ENCODE measurements around the gene CACHD1.

DNA sequence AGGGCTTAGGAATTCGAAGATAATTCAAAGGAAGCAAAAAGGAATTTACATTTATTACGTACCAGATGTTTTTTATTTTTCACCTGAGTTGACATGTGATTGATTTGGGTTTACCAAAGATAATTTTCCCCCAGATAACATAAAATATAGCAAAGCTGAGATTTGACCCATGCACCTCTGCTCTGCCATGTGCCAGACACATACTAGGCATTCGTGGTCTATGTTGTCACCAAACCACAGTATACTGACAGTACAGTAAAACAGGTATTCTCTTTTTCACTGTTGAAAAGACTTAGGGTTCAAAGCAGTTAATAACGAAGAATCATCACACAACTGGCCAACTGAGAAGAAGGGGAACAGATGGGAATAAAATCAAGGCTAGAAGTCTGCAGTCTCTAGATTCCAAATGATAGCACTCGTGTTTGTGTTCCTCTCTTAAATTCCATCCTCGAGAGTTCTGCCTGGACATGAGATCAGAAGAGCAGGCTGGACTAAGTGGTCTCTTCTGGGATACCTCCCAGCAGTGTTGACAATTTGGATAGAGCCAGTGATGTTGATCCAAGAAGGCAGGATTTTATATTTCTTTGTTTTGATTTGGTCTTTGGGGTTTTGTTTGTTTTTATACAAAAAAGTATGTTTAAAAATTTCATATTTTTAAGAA lies 189.7 kb downstream of the CACHD1 start:
- TF ChIP-seq, protein P1, sequence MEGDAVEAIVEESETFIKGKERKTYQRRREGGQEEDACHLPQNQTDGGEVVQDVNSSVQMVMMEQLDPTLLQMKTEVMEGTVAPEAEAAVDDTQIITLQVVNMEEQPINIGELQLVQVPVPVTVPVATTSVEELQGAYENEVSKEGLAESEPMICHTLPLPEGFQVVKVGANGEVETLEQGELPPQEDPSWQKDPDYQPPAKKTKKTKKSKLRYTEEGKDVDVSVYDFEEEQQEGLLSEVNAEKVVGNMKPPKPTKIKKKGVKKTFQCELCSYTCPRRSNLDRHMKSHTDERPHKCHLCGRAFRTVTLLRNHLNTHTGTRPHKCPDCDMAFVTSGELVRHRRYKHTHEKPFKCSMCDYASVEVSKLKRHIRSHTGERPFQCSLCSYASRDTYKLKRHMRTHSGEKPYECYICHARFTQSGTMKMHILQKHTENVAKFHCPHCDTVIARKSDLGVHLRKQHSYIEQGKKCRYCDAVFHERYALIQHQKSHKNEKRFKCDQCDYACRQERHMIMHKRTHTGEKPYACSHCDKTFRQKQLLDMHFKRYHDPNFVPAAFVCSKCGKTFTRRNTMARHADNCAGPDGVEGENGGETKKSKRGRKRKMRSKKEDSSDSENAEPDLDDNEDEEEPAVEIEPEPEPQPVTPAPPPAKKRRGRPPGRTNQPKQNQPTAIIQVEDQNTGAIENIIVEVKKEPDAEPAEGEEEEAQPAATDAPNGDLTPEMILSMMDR (IDR thresholded peaks at IDR 0.05; ENCODE audit: low read depth, low read length) = no peak
- TF ChIP-seq POLR2A (IDR thresholded peaks at IDR 0.05; ENCODE audit: extremely low read depth, insufficient read length) (no peak), MAX (IDR thresholded peaks at IDR 0.05; ENCODE audit: low read depth, low read length) (no peak)

All from NB4 (cell line).